NOMO-1 treated with DMSO at 0.1 percent for 48 hours (cell line): ENCODE results near the gene CHCHD5.
"Not testable (repeated sequence)": the region's sequence is repeated elsewhere in the genome, so short reads cannot be mapped to it uniquely, and the experiment has no call there.

ENCODE experiments used
- DNase-seq: peaks from one replicate; lab custom pipeline; 2025; ENCODE audit not compliant: unreplicated experiment; lab: John Stamatoyannopoulos, UW

Gene CHCHD5

GRCh38 chr2:112584134-112584890, at the start of gene CHCHD5:
CHCHD5 (plus strand) TSS chr2:112584609; CDS start chr2:112584648, 39 bp downstream.
- peak; percentile 99 for DNase-seq

GRCh38 chr2:112534826-112535225, 49.6 kb upstream of the CHCHD5 start:
- DNase-seq, result no peak

- DNase-seq, result not testable (repeated sequence)
Measured at GRCh38 chr2:112536665-112537064, 47.7 kb upstream of the CHCHD5 start.

- DNase-seq, result no peak
Measured at GRCh38 chr2:112539306-112539705, 45.1 kb upstream of the CHCHD5 start.

GRCh38 chr2:112540906-112541305, 43.5 kb upstream of the CHCHD5 start:
- no peak for DNase-seq

GRCh38 chr2:112541315-112542122, 42.9 kb upstream of the CHCHD5 start:
- peak; percentile 77 for DNase-seq

- DNase-seq, result peak; percentile 77
Measured at GRCh38 chr2:112542123-112542983, 42.1 kb upstream of the CHCHD5 start, which contains the start of gene POLR1B. POLR1B (plus strand) TSS chr2:112542465; CDS start chr2:112542495, 30 bp downstream.

- DNase-seq, result no peak
Measured at GRCh38 chr2:112542984-112543661, 41.3 kb upstream of the CHCHD5 start.

- DNase-seq, result no peak
Measured at GRCh38 chr2:112547333-112547732, 37.1 kb upstream of the CHCHD5 start.

- DNase-seq, result no peak
Measured at GRCh38 chr2:112548980-112549379, 35.4 kb upstream of the CHCHD5 start.

- no peak for DNase-seq
Measured at GRCh38 chr2:112566104-112566503, 18.3 kb upstream of the CHCHD5 start.

GRCh38 chr2:112566508-112566907, 17.9 kb upstream of the CHCHD5 start:
- not testable (repeated sequence) for DNase-seq

- peak; percentile 72 for DNase-seq
Measured at GRCh38 chr2:112572005-112572404, 12.4 kb upstream of the CHCHD5 start.

- DNase-seq, result no peak
Measured at GRCh38 chr2:112577756-112578155, 6.7 kb upstream of the CHCHD5 start.

GRCh38 chr2:112579241-112579640, 5.2 kb upstream of the CHCHD5 start:
- peak; percentile 24 for DNase-seq

- DNase-seq, result no peak
Measured at GRCh38 chr2:112580084-112580483, 4.3 kb upstream of the CHCHD5 start.

GRCh38 chr2:112582314-112582746, 2.1 kb upstream of the CHCHD5 start:
- DNase-seq, result peak; percentile 70

GRCh38 chr2:112583497-112584133, 794 bp upstream of the CHCHD5 start:
- peak; percentile 71 for DNase-seq

GRCh38 chr2:112584891-112585250, 462 bp downstream of the CHCHD5 start:
- DNase-seq, result no peak

GRCh38 chr2:112585400-112585799, 991 bp downstream of the CHCHD5 start:
- DNase-seq, result no peak
